Left colon (tissue), 2 donors: ENCODE data around the gene DCAF15. TPM values are rescaled to one million over a fixed set of nuclear protein-coding genes. Genes with fewer than 3 reads are reported as not detected.

Experiments
- ATAC-seq: fragments of 200-7000 bp; cut with Tn5 transposase; one replicate; pipeline ENCODE4 v1.9.1; 2020; ENCODE audit warnings: mild to moderate bottlenecking, moderate library complexity
- DNase-seq, 2 donors: peaks; one replicate each; pipeline ENCODE4 v3.0.0-alpha.2; 2020
- intact Hi-C, 2 donors: fragments of 100-400 bp; cut with DNase I in 1 of 2; cut with micrococcal nuclease in 1 of 2; formaldehyde crosslinking; loops; one replicate each; pipeline versions ENCODE4 v1.11.2 to v1.14.0; 2022; cut with DNase I, micrococcal nuclease
- total RNA-seq, 2 donors: library from RNA; stranded (reverse); fragmentation: NEBNext Ultra II Directional; extraction: Animal tissue kit (Norgen Biotek cat#: 25700); gene quantifications; one replicate each; pipeline ENCODE4 v1.2.1, GENCODE V29; 2021
- donor health status: DM: no; HTN: no; CAD: no.
- donor health status: DM: yes; HTN: yes; CAD: no.

The DCAF15 gene
- total RNA-seq, 2 donors from 2014 or later: 30.5 to 33.9 TPM

DNA sequence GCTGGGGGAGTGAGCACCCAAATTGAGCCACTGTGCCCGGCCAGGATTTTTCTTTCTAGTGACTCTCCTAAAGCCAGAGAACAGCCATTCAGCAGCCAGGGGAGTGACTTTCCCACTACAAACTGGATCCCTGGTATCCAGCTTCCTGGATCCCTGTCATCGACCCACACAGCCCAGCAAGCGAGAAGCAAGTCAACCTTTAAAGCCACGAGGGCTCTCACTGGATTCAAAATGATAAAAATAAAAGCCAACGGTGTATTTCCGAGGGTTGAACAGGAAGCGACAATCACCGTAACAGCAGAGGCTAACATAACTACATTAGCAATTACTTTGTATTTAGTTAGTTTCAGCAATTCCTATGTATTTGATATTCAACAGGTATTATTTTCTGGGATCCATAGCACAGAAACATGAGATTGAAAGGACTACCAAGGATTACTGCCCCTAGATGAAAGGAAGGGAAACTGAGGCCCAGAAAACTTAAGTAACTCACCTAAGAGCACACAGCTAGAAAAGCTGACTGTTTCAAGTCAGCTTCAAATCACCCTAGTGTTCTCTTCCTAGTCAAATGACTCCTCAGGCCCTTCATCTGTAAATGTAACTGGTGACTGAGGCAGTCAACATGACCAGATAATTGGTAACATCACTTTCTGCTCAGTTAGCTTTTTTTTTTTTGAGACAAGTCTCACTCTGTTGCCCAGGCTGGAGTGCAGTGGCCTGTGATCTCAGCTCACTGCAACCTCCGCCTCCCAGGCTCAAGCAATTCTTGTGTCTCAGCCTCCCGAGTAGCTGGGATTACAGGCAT is 51.1 kb downstream of the DCAF15 start:
- intact Hi-C loops: no loop called here
- no peak for ATAC-seq
- no peak for DNase-seq

DNA sequence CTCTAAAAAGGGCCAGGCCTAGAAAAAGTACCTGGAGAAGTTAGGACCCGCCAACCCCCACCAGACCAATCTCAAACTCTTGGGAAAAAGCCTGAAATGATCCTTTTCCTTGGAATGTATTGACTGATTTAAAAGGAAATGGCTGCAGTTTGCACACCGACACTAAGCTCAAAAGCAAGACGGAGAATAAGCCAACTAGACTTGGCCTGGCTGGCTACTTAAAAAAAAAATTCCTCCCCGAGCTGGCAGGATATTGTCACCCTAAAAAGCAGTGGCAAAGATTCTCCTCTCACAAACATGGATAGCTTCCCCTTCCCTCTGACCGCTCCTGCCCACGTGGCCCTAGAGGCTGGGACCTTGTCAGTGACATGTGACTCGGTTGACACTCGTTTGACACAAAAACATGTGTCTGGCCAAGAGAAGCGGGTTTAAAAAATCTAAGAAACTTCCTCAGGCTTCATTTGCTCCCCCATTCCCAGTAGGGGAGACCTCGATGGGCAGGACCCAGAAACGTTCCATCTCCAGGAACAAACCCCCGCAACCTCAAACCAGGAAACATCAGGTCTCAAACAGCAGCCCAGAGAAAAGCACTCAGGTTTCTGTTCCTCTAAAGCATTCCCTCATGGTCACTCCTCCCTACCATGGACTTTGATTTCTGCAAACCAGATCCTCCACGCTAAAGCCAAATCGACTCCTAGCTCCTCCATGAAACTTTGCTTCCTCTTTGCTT is 52.5 kb downstream of the DCAF15 start:
- peak; percentile 37 for ATAC-seq
- intact Hi-C loops: no loop called here
- DNase-seq: peak; percentile 61 to 75

DNA sequence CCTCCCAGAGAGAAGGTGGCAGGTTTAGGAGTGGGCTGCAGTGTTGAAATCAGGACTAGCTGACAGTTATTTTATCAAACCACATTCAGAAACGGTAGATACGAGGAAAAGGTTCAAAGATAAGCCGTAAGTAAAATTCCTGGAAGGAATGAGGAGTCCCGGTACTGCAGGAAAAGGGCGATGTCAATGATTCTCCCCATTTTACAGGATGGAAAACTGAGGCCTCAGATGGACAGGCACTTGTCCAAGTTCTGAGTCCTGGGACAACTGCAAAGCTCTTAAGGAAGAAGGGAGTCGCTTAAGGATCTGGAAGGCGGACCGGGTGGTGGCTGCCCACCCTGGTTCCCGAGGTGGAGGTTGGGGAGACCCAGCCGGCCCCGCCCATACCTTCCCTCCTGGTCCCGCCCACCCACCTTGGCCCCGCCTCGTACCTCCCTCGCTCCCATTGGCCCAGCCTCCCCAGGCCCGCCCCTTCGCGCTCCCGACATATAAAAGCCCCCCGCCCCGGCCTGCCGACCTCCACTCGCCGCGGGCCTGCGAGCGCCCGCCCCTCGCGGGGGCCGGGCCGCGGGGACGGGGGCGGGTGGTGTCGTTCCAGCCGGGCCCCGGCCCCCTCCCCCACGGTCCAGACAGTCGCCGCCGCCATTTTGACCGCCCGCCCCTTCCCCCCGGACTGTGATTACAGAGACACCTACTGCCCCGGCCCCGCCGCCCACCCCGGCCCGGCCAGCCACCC is 53.2 kb downstream of the DCAF15 start:
- intact Hi-C loops: no loop called here
- DNase-seq: peak; percentile 92 to 97
- peak; percentile 68 for ATAC-seq

DNA sequence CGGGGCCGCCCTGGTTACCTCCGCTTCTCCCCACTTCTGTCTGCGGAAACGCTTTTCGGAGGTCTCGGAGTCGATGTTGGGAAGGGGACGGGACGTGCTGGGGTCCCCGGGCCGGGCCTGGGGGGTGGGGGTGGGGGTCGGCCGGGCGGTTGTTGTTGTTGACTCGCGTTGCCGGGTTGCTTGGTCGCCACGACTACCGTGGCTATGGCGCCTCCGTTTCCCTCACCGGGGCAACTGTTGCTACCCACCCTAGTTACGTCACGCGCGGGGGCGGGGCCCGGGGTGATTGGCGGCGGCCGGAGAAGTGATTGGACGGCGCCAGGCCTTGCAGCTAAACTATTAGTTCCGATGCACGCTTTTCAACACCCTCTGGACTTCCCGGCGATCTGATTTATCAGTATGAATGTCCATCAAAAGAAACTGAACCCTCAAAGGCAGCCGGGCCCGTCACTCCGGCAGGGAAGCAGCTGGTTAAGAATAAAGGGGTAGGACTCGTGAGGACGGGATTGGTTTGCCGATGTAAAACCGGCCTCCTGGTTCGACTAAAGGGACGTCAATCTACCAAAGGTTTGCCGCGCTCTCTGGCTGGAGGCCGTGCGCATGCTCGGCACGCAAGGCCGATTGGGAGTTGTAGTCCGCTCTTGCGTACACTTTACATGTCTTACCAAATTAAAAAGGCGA is 53.9 kb downstream of the DCAF15 start, which contains the start of gene RFX1:
Gene RFX1, minus strand, starts transcription at position 236 of the 681 bp plus-strand sequence. CDS start 12,477 bp downstream, outside the sequence.
- intact Hi-C loops: no loop called here
- peak; percentile 77 for ATAC-seq

DNA sequence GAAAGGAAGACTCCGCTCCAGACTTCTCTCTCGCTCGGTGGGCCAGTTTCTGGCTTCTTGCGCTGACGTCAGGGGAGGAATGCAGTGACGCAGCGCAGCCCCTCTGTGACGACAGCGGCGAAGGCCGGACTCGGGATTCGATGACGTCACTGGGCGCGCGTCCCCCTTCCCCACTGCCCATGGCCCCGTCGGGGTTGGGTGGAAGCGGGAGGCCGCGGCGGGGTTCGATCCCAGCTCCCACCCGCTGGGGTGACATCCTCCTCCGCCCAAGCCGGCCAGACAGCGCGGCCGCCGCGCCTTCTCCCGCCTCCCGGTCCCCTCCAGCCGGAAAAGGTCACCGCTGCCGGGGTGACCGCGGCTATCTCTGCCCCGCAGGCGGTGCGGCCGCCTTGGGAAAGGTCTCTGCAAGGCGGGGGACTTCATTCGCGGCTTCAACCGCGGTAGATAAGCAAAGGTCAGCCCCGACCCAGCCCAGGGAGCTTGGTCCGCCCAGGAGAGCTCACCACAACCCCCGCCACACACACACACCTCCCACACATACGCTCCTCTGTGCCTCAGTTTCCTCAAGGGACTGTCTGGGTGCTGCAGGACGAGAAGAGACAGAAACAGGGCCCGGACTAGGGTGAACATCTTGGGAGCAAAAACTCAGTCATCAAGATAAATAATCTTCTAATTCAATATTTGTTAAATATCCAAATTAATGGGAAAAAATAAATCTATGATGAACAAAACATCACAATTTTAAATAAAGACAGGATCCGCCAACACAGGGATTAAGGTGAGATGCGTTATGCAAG is 54.7 kb downstream of the DCAF15 start:
- DNase-seq (peak in 1 of 2 donors; percentile 91), ATAC-seq (peak; percentile 36)
- intact Hi-C loops: no loop called here

More for the DNA sequence above, 53.9 kb downstream of the DCAF15 start, which contains the start of gene RFX1:
- DNase-seq: peak; percentile 99 to 100

Other genes starting within 250 kb of the DCAF15 start
- 10 to 100 TPM; 31.3 to 31.8 TPM for gene MRI1, start 188.0 kb upstream of the DCAF15 start, total RNA-seq
- gene C19orf53, start 178.1 kb upstream of the DCAF15 start, total RNA-seq: 10 to 100 TPM; 44.9 to 46.7 TPM
- gene ZSWIM4, start 157.1 kb upstream of the DCAF15 start, total RNA-seq: 1 to 10 TPM; 3.0 TPM
- gene NANOS3, start 75.4 kb upstream of the DCAF15 start, total RNA-seq: under 1 TPM in 1 of 2 donors, not detected in 1; 0.56 TPM
- 1 to 10 TPM; 7.9 to 9.1 TPM for gene BRME1, start 46.4 kb upstream of the DCAF15 start, total RNA-seq
- 100 to 1,000 TPM in 1 of 2 donors, 10 to 100 TPM in 1; 90.8 to 132 TPM for gene CC2D1A, start 46.3 kb upstream of the DCAF15 start, total RNA-seq
- 1 to 10 TPM; 2.7 to 5.3 TPM for gene PODNL1, start 14.1 kb upstream of the DCAF15 start, total RNA-seq
- gene RFX1, start 53.8 kb downstream of the DCAF15 start, total RNA-seq: 10 to 100 TPM; 11.6 to 12.0 TPM
- gene RLN3, start 75.6 kb downstream of the DCAF15 start, total RNA-seq: not detected
- 1 to 10 TPM; 1.9 to 3.6 TPM for gene IL27RA, start 79.3 kb downstream of the DCAF15 start, total RNA-seq
- gene PALM3, start 109.6 kb downstream of the DCAF15 start, total RNA-seq: under 1 TPM; 0.59 to 0.79 TPM
- gene MISP3, start 120.3 kb downstream of the DCAF15 start, total RNA-seq: 10 to 100 TPM; 32.9 to 40.3 TPM
- gene C19orf67, start 133.3 kb downstream of the DCAF15 start, total RNA-seq: under 1 TPM in 1 of 2 donors, not detected in 1; 0.42 TPM
- gene SAMD1, start 138.2 kb downstream of the DCAF15 start, total RNA-seq: 10 to 100 TPM; 45.8 to 51.5 TPM
- gene PRKACA, start 165.3 kb downstream of the DCAF15 start, total RNA-seq: 10 to 100 TPM; 78.8 to 80.1 TPM
- gene ASF1B, start 184.1 kb downstream of the DCAF15 start, total RNA-seq: 10 to 100 TPM in 1 of 2 donors, 1 to 10 TPM in 1; 6.5 to 12.5 TPM